Parathyroid adenoma (tissue), 2 donors: ENCODE data around the gene CASTOR1.

ENCODE experiments used
- H2AFZ ChIP-seq: fragments of 300-600 bp; sonication (generic); one replicate; pipeline ENCODE4 v1.7.0; 2017; ENCODE audit warnings: antibody characterized with exemption, mild to moderate bottlenecking
- H3K27ac ChIP-seq: fragments of 300-600 bp; sonication (generic); one replicate; pipeline ENCODE4 v1.7.0; 2017
- H3K27me3 ChIP-seq: fragments of 300-600 bp; sonication (generic); one replicate; pipeline ENCODE4 v1.7.0; 2017; ENCODE audit warnings: low read length; ENCODE audit not compliant: control insufficient read depth, insufficient read depth
- H3K36me3 ChIP-seq: fragments of 300-600 bp; sonication (generic); one replicate; pipeline ENCODE4 v1.7.0; 2017; ENCODE audit warnings: low read length; ENCODE audit not compliant: control insufficient read depth, insufficient read depth
- H3K4me1 ChIP-seq: fragments of 300-600 bp; sonication (generic); one replicate; pipeline ENCODE4 v1.7.0; 2017; ENCODE audit warnings: control low read depth
- H3K4me2 ChIP-seq: fragments of 300-600 bp; sonication (generic); one replicate; pipeline ENCODE4 v1.7.0; 2017; ENCODE audit warnings: low read length
- H3K4me3 ChIP-seq: fragments of 300-600 bp; sonication (generic); one replicate; pipeline ENCODE4 v1.7.0; 2017; ENCODE audit warnings: low read depth, low read length
- H3K79me2 ChIP-seq: fragments of 300-600 bp; sonication (generic); one replicate; pipeline ENCODE4 v1.7.0; 2017; ENCODE audit warnings: control low read depth
- H3K9ac ChIP-seq: fragments of 300-600 bp; sonication (generic); one replicate; pipeline ENCODE4 v1.7.0; 2017; ENCODE audit warnings: mild to moderate bottlenecking
- H3K9me3 ChIP-seq: fragments of 300-600 bp; sonication (generic); one replicate; pipeline ENCODE4 v1.7.0; 2017; ENCODE audit warnings: low read length; ENCODE audit not compliant: control insufficient read depth
- CTCF ChIP-seq: fragments of 300-600 bp; sonication (generic); IDR thresholded peaks from one replicate; pipeline ENCODE4 v1.7.0; 2017; ENCODE audit warnings: antibody characterized with exemption, mild to moderate bottlenecking
- donor health status: primary hyperparathyroidism.

CASTOR1 gene

GRCh38 chr22:30328466-30329049, 39.3 kb upstream of the CASTOR1 start:
- Histone ChIP-seq H3K79me2 (peaks cover 19% of the 10 kb centered on the region), H3K27me3 (no peaks in the 10 kb centered on the region), H3K27ac (no peak overlapping the region), H2AFZ (no peak overlapping the region), H3K36me3 (no peaks in the 10 kb centered on the region), H3K9me3 (no peaks in the 10 kb centered on the region), H3K4me2 (no peak overlapping the region), H3K9ac (no peak overlapping the region), H3K4me1 (peaks cover 5% of the 10 kb centered on the region), H3K4me3 (no peak overlapping the region)
- TF ChIP-seq CTCF, result no peak

GRCh38 chr22:30327864-30328345, 38.6 kb upstream of the CASTOR1 start:
- H3K9me3 ChIP-seq, result no peaks in the 10 kb centered on the region
- H2AFZ ChIP-seq, result peak overlapping the region; percentile 7
- H3K4me3 ChIP-seq, result peak overlapping the region; percentile 61
- H3K9ac ChIP-seq, result no peak overlapping the region
- TF ChIP-seq CTCF, result peak; percentile 40
- H3K27me3 ChIP-seq, result no peaks in the 10 kb centered on the region
- no peaks in the 10 kb centered on the region for H3K36me3 ChIP-seq
- H3K79me2 ChIP-seq, result peaks cover 23% of the 10 kb centered on the region
- peaks cover 10% of the 10 kb centered on the region for H3K4me1 ChIP-seq
- H3K4me2 ChIP-seq, result peak overlapping the region; percentile 83
- peak overlapping the region; percentile 80 for H3K27ac ChIP-seq

- TF ChIP-seq CTCF, result no peak
- peak within 1 kb of the TSS; percentile 80 for H2AFZ ChIP-seq
- H3K4me1 ChIP-seq, result peaks cover 12% of the 10 kb centered on the region
- peak within 1 kb of the TSS; percentile 91 for H3K4me3 ChIP-seq
- peak within 1 kb of the TSS; percentile 98 for H3K4me2 ChIP-seq
- peak within 1 kb of the TSS; percentile 53 for H3K9ac ChIP-seq
- H3K36me3 ChIP-seq, result no peaks in the 10 kb centered on the region
- H3K27ac ChIP-seq, result peak within 1 kb of the TSS; percentile 85
- peaks cover 27% of the 10 kb centered on the region for H3K79me2 ChIP-seq
- no peaks in the 10 kb centered on the region for H3K27me3 ChIP-seq
- no peaks in the 10 kb centered on the region for H3K9me3 ChIP-seq
Observed at GRCh38 chr22:30326706-30327362, 37.5 kb upstream of the CASTOR1 start, which contains the start of gene TBC1D10A. Gene TBC1D10A (minus strand): TSS chr22:30326941. CDS start chr22:30326881, 60 bp downstream.

- no peaks in the 10 kb centered on the region for H3K9me3 ChIP-seq
- H3K79me2 ChIP-seq, result peaks cover 31% of the 10 kb centered on the region
- peak overlapping the region; percentile 98 for H3K4me2 ChIP-seq
- H3K4me1 ChIP-seq, result peaks cover 15% of the 10 kb centered on the region
- H3K27me3 ChIP-seq, result no peaks in the 10 kb centered on the region
- H3K27ac ChIP-seq, result peak overlapping the region; percentile 85
- no peaks in the 10 kb centered on the region for H3K36me3 ChIP-seq
- no peak for TF ChIP-seq CTCF
- peak overlapping the region; percentile 53 for H3K9ac ChIP-seq
- H3K4me3 ChIP-seq, result peak overlapping the region; percentile 91
- H2AFZ ChIP-seq, result peak overlapping the region; percentile 60
Observed at GRCh38 chr22:30326255-30326705, 37.0 kb upstream of the CASTOR1 start.
